HS-27A (cell line): ENCODE results near the gene XBP1.
"Not testable (repeated sequence)": the region's sequence is repeated elsewhere in the genome, so short reads cannot be mapped to it uniquely, and the experiment has no call there.

Source experiments
- DNase-seq: peaks from one replicate; pipeline ENCODE4 v3.0.0-alpha.2; 2012; ENCODE audit warnings: low read depth, missing footprints

XBP1 gene

DNA sequence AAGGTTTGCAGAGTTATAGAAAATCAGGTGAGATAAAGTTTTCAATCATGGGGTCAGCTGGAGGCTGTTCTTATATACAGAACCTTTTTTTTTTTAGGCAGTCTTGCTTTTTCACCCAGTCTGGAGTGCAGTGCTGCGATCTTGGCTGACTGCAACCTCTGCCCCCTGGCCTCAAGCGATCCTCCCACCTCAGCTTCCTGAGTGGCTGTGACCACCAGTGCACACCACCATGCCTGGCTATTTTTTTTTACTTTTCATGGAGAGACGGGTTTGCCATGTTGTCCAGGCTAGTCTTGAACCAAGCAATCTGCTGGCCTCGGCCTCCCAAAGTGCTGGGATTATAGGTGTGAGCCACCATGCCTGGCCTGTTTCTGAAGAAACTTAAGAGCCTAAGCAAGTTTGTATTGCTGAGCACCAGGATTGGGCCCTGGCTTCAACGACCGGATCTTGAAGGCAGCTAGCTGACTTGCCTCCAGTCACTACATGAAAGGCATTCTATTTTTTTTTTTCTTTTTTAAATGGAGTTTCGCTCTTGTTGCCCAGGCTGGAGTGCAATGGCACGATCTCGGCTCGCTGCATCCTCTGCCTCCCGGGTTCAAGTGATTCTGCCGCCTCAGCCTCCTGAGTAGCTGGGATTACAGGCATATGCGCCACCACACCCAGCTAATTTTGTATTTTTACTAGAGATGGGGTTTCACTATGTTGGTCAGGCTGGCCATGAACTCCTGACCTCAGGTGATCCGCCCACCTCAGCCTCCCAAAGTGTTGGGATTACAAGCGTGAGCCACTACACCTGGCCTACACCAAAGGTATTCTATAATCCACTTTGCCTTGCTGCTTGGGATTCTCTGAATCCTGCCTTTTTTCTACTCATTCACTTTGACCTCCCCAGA is 7.6 kb downstream of the XBP1 start:
- DNase-seq: no peak

DNA sequence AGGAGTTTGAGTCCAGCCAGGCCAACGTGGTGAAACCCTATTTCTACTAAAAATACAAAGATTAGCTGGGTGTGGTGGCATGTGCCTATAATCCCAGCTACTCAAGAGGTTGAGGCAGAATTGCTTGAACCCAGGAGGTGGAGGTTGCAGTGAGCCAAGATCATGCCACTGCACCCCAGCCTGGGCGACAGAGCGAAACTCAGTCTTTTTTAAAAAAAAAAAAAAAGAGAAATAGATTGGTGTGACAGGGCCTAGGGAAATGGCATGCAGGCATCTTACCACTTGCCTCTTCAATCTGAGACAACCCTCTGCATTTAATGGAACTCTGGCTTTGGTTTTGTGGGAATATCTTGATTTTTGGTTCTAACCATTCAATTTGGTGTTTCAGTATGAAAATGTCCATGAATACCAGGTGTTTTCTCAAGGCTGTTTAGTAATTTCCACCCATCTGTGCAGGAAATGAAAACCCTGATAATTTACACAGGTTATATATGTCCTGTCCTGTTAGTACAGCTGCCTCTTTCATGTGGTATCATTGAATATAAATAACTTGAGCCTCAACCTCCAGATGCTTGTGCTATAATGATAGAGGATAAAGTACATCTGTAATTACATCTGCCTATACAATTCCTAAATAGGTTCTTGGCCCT is 8.4 kb downstream of the XBP1 start:
- DNase-seq: no peak

DNA sequence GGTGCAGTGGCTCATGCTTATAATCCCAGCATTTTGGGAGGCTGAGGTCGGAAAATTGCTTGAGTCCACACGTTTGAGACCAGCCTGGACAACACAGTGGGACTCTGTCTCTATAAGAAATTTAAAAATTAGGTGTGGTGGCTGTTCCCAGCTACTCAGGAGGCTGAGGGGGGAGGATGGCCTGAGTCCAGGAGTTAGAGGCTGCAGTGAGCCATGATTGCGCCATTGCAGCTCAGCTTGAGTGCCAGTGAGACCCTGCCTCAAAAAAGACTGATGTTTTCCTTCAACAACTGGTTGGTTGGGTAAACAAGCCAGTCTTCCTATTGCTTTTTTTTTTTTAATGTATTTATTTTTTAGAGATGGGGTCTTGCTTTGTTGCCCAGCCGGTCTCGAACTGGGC is 9.2 kb downstream of the XBP1 start:
- no peak for DNase-seq

DNA sequence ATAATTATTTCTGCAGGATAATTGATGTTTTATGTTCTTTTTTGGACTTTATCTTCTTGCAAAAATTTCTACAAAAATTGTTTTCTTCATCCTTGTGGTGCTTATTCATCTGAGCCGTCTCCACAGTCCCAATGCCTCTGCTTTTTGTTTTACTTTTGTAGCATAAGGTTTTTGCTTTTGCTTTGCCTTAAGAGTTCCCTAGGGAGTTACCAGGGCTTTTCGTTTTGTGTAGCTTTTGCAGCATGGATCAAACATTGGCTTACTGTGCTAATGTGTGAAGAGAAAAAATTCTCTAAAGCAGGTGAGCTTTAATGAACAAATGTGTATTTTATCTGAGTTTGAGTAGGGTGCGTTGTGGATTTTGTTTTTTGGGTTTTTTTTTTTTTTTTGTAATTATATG is 11.8 kb downstream of the XBP1 start:
- no peak for DNase-seq

DNA sequence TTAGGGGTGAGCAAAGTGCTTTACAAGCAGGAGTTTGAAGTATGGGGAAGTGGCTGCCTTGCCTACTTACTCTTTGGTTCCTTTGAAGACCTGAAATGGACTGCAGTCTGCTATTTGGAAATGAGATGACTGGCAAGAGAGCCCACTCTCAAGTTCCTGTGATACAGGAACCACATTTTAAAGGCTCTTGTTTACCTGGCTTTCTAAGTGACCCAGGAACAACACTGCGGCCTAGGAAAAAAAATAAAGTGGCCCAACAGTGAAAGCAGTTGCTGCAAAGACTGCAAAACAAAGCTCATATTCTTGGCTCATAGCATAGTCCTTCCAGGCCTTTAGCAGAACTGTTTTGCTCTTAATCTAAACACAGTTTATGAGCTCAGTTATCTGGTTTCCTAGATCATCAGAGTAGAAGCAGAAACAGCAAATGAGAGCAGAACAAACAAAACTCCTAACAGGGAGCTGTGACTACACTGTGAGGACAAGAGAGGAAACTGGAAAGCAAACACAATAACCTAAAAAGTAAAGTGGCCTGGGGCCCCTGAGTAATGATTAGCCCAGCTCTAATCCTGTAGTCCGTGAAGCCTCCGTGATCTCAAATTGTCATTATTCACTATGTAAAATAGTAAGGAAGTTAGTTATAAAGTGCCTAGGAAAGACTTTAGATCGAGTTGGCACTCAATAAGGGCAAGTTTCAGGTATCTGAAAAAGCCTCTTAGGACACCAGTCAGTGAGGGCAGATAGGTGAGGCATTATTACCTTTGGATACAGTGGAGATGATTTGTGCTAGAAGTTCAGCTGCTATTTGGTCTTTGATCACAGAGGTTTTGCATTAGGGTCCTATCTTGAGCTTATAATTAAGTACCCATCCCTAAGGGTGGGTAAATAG is 16.3 kb downstream of the XBP1 start:
- no peak for DNase-seq

DNA sequence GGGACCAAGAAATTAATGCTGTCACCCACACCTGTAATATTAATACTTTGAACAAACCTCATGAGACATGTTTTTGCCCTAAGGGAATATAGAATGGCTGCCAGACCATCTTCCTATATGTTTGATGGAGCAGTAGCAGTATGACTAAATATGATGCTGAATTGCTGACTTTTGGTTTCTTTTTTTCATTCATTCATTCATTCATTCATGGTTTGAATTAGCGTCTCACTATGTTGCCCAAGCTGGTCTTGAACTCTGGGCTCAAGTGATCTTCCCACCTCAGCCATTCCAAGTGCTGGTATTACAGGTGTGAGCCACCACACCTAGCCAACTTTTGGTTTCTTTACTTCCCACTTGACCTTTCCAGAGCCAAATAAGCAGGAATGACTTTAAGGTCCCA is 20.1 kb downstream of the XBP1 start:
- no peak for DNase-seq

DNA sequence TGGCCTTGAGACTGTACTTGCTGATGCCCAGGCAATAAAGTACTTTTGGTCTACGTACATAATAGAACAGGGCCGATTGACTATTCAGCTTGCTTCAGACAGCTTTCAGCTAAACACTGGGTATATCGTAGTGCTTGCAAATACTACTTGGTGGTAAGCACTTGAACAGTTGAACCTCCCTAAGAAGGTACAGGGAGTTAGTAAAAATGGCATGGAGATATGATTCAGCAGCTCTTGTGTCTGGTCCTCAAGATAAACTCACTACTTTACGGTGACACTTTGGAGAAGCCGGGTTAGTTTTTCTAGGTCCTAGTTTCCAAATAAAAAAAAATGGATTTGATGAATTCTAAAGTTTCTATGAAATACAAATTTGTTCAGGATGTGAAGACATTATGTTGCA is 20.5 kb downstream of the XBP1 start:
- DNase-seq: no peak

DNA sequence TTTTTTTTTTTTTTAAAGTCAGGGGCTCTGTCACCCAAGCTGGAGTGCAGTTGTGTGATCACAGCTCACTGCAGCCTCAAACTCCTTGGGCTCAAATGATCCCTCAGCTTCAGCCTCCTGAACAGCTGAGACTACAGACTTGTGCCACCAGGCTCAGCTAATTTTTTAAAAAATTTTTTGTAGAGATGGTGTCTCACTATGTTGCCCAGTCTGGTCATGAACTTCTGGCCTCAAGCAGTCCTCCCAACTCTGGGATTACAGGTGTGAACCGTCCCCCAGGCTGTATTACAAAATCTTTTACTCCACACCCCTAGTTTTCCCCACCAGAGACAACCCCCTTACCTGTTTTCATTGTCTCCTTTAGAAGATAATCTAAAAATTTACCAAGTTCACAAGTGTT is 26.0 kb downstream of the XBP1 start:
- no peak for DNase-seq

DNA sequence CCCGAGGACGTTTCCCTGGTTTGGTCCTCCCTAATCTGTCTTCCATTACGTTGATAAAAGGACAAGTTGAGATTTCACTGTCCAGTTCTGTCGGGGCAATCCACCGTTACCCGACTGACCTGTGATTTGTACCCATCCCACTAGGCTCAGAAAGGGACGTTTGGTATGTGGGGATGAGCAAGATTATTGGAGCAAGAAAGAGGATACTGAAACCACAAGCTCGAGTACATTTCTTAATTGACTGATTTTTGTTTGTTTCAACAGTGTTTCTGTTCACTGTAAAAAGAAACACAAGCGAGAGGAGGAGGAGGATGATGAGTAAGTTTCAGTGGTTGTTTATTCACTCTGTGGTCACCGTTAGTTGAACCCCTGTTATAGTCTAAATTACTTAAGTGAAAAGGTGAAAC is 26.9 kb downstream of the XBP1 start:
- DNase-seq: peak; percentile 7

DNA sequence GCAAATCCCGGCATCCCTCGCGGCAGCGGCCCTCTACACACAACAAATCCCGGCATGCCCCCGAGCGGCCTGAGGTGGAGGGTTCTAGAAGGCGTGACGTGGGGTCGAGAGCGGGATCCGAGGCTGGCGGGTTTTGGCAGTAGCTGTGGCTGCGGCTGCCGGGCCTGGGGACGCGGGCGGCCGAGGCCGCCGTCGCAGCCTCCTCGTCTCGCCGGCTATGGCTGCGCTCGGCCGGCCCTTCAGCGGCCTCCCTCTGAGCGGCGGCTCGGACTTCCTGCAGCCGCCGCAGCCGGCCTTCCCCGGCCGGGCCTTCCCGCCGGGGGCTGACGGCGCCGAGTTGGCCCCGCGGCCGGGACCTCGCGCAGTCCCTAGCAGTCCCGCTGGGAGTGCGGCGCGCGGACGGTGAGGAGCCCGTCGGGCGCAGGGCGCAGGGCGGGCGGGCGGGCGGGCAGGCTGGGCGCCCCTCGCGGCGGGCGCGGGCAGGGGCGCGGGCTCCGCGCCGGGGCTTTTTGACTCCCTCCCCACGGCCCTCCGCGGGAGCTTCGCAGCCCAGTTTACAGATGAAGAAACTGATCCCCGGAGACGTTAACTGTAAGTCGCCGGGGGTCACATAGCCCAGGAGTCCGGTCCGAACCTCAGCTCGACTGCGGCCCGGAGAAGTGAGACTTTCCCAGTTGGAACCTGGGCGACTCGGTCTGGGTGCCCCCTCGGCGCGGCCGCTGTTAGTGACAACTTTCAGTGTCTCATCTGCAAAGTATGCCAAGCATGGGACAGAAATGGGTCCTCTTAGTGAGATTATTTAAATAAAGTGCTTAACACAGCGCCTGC is 27.5 kb downstream of the XBP1 start, which contains the start of gene CCDC117:
Gene CCDC117 (plus strand): TSS at position 63 of the 828 bp plus-strand sequence. CDS start 155 bp downstream, at position 218.
- peak; percentile 74 for DNase-seq

DNA sequence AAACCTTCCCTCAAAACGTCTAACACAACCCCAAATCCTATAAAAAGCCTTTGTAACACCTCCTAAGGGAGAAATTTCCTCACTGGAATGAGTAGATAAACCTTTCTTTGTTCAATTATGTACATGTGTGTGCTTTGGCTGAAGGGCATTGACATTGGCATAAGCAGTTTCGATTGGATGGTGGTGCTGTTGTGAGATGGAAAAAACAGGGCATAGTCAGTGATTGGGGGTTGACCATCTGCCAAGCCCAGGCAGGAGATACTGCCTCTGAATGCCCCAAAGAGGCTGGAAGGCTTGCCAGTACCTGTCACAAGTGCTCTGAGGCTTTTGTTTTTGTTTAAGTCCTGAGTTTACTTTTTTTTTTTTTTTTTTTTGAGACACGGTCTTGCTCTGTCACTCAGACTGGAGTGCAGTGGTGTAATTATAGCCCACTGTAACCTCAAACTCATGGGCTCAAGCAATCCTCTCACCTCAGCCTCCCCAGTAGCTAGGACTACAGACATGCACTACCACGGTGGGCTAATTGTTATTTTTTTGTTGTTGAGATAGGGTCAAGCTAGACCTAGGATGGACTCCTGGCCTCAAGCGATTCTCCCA is 29.1 kb downstream of the XBP1 start:
- no peak for DNase-seq

DNA sequence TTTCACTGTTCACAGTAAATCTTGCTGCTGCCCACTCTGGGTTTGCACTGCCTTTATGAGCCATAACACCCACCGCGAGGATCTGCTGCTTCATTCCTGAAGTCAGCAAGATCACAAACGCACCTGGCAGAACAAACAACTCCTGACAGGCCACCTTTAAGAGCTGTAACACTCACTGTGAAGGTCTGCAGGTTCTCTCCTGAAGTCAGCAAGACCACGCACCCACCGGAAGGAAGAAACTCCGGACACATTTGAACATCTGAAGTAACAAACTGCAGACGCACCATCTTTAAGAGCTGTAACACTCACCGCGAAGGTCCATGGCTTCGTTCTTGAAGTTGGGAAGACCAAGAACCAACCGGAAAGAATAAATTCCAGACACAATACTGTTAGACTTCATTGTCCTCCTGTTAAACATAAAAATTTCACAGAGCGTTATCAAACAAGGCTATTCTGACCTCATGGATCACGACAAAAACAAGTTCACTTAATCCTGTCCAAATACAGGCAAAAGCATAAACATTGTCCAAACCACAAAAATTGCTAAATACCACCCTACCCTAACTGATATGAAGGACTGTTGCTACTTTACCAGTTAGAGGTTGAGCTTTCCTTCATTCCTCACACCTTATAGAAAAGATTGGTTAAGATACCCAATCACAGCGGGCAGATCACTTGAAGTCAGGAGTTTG is 30.8 kb downstream of the XBP1 start:
- no peak for DNase-seq

DNA sequence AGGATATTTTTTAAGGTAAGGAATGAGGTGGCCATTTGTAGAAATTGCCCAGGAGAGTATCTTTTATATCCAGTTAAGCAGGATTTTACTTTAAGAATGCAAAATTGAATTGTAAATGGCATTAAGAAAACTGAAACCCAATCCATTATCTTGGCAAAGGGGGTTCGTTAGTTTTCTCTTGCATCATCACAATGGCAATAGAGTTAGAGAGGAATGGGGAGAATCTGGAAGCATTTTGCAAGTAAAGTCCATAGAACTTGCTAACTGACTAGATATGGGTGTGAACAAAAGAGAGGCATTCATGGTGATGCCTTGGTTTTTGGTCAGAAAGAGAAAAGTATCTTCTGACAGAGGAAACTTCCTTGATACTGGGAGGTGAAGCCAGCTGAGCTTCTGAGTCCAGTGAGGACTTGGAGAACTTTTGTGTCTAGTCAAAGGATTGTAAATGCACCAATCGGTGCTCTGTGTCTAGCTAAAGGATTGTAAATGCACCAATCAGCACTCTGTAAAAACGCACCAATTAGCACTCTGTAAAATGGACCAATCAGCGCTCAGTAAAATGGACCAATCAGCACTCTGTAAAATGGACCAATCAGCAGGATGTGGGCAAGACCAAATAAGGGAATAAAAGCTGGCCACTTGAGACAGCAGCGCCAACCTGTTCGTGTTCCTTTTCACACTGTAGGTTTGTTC is 31.5 kb downstream of the XBP1 start:
- DNase-seq: no peak

DNA sequence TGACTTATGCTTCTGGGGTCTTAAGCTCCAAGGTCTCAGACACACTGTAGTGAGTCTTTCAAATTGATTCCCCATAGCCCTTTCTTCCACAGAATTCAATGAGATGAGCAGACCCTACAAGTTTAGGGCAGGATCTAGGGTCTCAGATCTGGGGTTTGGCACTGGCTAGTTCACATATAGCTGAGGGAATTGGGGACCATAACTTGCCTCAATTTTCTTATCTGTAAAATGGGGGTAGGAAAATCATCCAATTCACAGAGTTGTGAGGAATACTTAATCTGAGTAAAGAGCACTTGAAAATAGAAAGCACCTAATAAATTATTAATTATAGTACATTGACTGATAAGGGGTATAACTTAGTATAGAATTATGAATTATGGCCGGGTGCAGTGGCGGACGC is 33.7 kb downstream of the XBP1 start:
- DNase-seq: no peak

DNA sequence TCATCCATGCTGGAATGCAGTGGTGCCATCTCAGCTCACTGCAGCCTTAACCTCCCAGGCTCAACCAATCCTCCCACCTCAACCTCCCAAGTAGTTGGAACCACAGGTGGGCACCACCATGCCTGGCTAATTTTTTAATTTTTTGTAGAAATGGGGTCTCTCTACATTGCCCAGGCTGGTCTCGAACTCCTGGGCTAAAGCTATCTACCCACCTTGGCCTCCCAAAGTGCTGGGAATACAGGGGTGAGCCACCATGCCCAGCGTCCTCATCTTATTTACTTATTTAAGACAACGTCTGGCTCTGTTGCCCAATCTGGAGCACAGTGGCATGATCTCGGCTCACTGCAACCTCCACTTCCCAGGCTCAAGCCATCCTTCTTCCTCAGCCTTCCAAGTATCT is 38.4 kb downstream of the XBP1 start:
- DNase-seq: not testable (repeated sequence)

DNA sequence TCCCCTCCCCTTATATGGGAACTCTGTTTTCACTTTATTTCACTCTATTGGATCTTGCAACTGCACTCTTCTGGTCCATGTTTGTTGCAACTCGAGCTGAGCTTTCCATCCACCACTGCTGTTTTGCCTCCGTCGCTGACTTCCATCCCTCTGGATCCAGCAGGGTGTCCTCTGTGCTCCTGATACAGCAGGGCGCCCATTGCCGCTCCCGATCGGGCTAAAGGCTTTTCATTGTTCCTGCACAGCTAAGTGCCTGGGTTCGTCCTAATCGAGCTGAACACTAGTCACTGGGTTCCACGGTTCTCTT is 39.0 kb downstream of the XBP1 start:
- no peak for DNase-seq

DNA sequence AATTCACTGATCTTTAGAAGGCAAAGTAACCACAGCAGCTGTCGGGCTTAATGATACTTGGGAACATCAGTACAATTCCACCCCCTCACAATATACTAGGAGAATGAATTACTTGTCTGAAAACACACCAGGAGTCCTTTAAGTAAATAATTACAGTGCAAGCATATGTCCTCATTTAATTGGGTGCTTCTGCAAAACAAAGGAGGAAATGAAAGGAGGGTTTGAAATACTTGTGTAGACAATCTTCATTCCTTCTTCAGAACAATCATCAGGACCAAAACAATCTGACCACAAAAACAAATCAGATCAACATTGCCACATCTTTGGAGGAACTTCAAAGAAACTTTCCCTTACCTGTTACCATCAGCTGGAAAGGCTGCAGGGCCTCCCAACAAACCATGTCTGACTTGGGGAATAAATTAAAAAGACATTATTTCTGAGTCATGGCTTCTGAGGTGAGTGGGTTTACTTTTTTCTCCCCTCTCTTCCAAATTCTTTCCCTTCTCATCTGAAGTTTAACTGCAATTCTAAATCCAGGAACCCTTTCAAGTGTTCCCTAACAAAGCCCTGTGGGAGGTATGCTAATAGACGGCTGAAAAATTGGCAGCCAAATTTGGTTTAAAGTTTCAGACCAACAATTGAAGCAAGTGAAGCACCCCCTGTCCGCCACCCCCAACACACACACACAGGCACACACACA is 40.4 kb downstream of the XBP1 start:
- DNase-seq: no peak

DNA sequence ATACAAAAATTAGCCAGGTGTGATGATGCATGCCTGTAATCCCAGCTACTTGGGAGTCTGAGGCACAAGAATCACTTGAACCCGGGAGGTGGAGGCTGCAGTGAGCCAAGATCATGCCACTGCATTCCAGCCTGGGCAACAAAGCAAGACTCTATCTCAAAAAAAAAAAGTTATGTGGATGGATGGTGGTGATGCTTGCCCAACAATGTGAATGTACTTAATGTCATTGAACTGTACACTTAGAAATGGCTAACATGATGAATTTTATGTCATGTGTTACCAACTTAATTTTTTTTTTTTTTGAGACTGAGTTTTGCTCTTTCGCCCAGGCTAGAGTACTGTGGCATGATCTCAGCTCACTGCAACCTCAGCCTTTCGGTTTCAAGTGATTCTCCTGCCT is 45.9 kb downstream of the XBP1 start:
- not testable (repeated sequence) for DNase-seq

DNA sequence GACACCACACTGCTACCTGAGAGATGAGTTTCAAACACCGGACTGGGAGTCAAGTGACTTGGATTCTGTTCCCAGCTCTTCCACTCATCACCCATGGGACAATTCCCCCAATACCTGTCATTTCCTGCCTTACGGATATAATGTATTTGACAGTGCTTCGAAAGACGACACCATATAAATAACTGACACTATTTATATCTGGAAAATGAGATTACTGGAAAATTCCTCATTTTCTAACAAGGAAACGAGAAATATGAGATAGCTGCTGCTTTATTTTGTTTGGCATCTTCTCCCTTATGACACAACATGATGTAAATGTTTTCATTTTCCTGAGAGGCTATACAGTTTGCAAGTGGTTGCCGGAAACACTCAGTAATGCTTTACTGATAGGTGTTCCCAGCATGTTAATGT is 49.9 kb downstream of the XBP1 start:
- peak; percentile 47 for DNase-seq
